ENCODE results near the gene TENT5C. TPM values are rescaled to one million over a fixed set of nuclear protein-coding genes. Genes with fewer than 3 reads are reported as not detected.

Gene TENT5C
- total and polyA plus RNA-seq, 2 of the 8 experiments (the other 6 are each of a cell fraction or from before 2014, with no cell fraction given), result 0.38 to 0.99 TPM

DNA sequence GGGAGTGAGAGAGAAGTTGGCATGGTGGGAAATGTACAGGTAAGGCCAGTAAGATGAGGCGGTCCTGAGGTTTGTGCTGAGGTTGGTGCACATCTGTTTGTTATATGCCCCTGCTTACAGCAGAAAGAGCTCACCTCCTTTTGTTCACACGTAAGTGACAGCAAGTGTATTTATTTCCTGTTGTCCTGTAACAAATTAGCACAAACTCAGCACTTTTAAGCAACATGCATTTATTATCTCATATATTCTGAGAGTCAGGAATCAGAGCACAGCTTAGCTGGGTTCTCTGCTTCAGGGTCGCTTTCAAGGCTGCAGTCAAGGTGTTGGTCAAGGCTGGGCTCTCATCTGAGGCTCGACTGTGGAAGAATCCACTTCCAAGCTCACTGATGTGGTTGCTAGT, 45.8 kb downstream of the TENT5C start:
- no peak overlapping the region for H3K23ac ChIP-seq (ENCODE audit: insufficient read length)
- peaks cover 0 to 4% (median 0%) of the 10 kb centered on the region in 4 experiments; a peak in 2 of 7 replicates for H3K4me1 ChIP-seq (replicated peaks in 1 of 4; ENCODE audit: control insufficient read depth in 3 of 4, insufficient read depth in 4 of 4, low read length in 3 of 4)
- DNase-seq (ENCODE audit: low read depth in 1 of 2, low spot score in 2 of 2), result no peak
- H3K23me2 ChIP-seq (ENCODE audit: low read depth, low read length), result no peaks in the 10 kb centered on the region
- H2BK120ac ChIP-seq (replicated peaks; ENCODE audit: low read depth, low read length), result no peak overlapping the region
- H2AFZ ChIP-seq (ENCODE audit: low read length), result no peak overlapping the region
- H3K9ac ChIP-seq (replicated peaks in 1 of 4; ENCODE audit: extremely low read depth in 1 of 4, low read depth in 3 of 4, low read length in 3 of 4), result no peak overlapping the region
- no peaks in the 10 kb centered on the region for H3K9me3 ChIP-seq (ENCODE audit: insufficient read depth in 2 of 2, low read depth in 1 of 2, low read length in 1 of 2)
- no peaks in the 10 kb centered on the region for H3K79me1 ChIP-seq (ENCODE audit: low read depth, low read length)
- CTCF ChIA-PET (ENCODE audit: partially characterized antibody), result interaction anchor here (1.2 to 1.4 kb wide), 3 partner anchors 23 to 103 kb away, joined by 3 to 4 read pairs (median 3); no protein-coding TSS in a partner anchor
- H2AK5ac ChIP-seq (ENCODE audit: low read depth, low read length), result no peak overlapping the region
- no peak overlapping the region for H4K91ac ChIP-seq (replicated peaks; ENCODE audit: insufficient read length, low read length)
- no peak overlapping the region for H3K14ac ChIP-seq (ENCODE audit: insufficient read length)
- H2BK15ac ChIP-seq (ENCODE audit: low read length), result no peak overlapping the region
- no peak overlapping the region for H3K4me2 ChIP-seq (ENCODE audit: insufficient read depth in 1 of 2, low read depth in 2 of 2, low read length in 2 of 2)
- H3K56ac ChIP-seq (replicated peaks; ENCODE audit: insufficient read length, low read depth, low read length), result no peak overlapping the region
- no peak overlapping the region for H4K5ac ChIP-seq (ENCODE audit: insufficient read length, low read depth, low read length)
- FAIRE-seq, result no peak
- no peaks in the 10 kb centered on the region; a peak in 1 of 7 replicates for H3K27me3 ChIP-seq (replicated peaks in 1 of 4; ENCODE audit: control insufficient read depth in 3 of 4, extremely low read depth in 1 of 4, insufficient read depth in 3 of 4, low read length in 3 of 4)
- H3K4ac ChIP-seq (replicated peaks; ENCODE audit: insufficient read length, low read depth, low read length), result no peak overlapping the region
- no peak overlapping the region for H4K8ac ChIP-seq (ENCODE audit: extremely low read depth, insufficient read depth, low read length)
- H3K36me3 ChIP-seq (ENCODE audit: control insufficient read depth in 2 of 4, insufficient read depth in 4 of 4, low read length in 3 of 4), result no peaks in the 10 kb centered on the region
- POLR2A ChIA-PET (ENCODE audit: partially characterized antibody), result no interaction called here
- H2BK20ac ChIP-seq (ENCODE audit: low read length), result no peak overlapping the region
- H2BK12ac ChIP-seq (ENCODE audit: low read depth, low read length), result no peak overlapping the region
- no peaks in the 10 kb centered on the region for H3K79me2 ChIP-seq (ENCODE audit: control insufficient read depth in 1 of 2, insufficient read depth in 2 of 2, low read length in 2 of 2)
- H3K18ac ChIP-seq (ENCODE audit: extremely low read depth, low read length), result no peak overlapping the region
- no peak overlapping the region for H2BK5ac ChIP-seq (ENCODE audit: low read depth, low read length)
- WGBS, 2 experiments (ENCODE audit: extremely low coverage in 1 of 2, insufficient coverage in 1 of 2, insufficient read length in 1 of 2, insufficient replicate concordance in 2 of 2, low coverage in 1 of 2, low lambda C conversion rate in 2 of 2, missing lambda C conversion rate in 1 of 2), result 88% methylated on average over 4 of the region's 4 CpGs; no CpG with 5 or more reads in 1 of the 2 experiments
- TF ChIP-seq EGR1 (IDR thresholded peaks at IDR 0.05; ENCODE audit: borderline replicate concordance, low read depth, low read length) (no peak), JUN (IDR thresholded peaks at IDR 0.05; ENCODE audit: low read depth, low read length) (no peak), POLR2A (IDR thresholded peaks at IDR 0.05; ENCODE audit: control extremely low read depth in 1 of 2, low read depth in 2 of 2, low read length in 2 of 2) (no peak), NANOG (IDR thresholded peaks at IDR 0.05; ENCODE audit: insufficient read depth, low read depth, low read length, poor library complexity, severe bottlenecking) (no peak), CTBP2 (IDR thresholded peaks at IDR 0.05; ENCODE audit: borderline replicate concordance, insufficient read depth, insufficient read length, low read length) (no peak), JUND (IDR thresholded peaks at IDR 0.05; ENCODE audit: low read length) (no peak), EZH2 (IDR thresholded peaks at IDR 0.05; ENCODE audit: low read depth, low read length, severe bottlenecking) (no peak), ZNF274 (IDR thresholded peaks at IDR 0.05; ENCODE audit: borderline replicate concordance, extremely low read depth, low read length) (no peak)
- H4K20me1 ChIP-seq (replicated peaks in 1 of 2; ENCODE audit: control insufficient read depth in 1 of 2, insufficient read depth in 2 of 2, low read length in 2 of 2), result no peaks in the 10 kb centered on the region
- H3K27ac ChIP-seq (ENCODE audit: low read depth, low read length), result no peak overlapping the region
- H3K4me3 ChIP-seq (ENCODE audit: extremely low read depth in 1 of 4, insufficient read depth in 2 of 4, low read depth in 3 of 4, low read length in 4 of 4), result no peak overlapping the region
